ENCODE measurements around the gene SLC22A13. TPM values are rescaled to one million over a fixed set of nuclear protein-coding genes. Genes with fewer than 3 reads are reported as not detected.

The SLC22A13 gene
- total RNA-seq, 1 experiment from 2014 or later: 0.33 TPM

DNA sequence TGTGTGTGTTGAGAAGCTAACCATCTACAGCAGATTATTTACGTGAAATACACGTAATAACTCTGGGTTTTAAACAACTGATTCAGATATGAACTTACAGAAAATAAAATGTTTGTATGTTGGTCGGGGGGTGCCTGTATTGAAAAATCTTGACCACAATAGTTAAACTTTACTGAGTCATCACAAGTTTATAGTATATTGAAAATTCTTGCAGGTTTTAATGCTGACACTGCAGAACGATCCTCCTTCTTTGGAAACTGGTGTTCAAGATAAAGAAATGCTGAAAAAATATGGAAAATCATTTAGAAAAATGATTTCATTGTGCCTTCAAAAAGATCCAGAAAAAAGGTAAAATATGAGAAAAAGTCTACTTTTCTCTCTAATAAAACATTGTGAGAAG, 41.3 kb upstream of the SLC22A13 start:
- intact Hi-C loops (cut with micrococcal nuclease; ENCODE audit: unreplicated experiment): no loop called here

DNA sequence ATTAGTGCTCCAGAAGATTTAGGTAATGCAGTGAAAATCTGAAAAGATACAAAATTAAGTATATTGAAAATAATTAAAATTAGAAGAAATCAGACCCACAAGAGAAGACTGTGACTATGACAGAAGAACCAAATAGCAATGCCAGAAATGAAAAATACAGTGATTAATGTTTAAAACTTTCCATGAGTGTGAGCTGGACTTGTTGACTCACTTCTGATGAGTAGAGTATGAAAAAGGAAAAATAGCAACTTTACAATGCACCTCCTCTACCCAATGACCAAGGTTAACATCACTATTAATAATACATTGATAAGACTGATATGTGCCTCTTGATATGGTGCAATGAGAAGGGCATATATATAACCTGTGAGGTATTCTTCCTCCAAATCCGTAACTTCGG, 39.3 kb upstream of the SLC22A13 start:
- H3K27me3 ChIP-seq (ENCODE audit: control insufficient read depth, insufficient read depth, low read length): no peaks in the 10 kb centered on the region
- CTCF ChIA-PET: no interaction called here
- no peaks in the 10 kb centered on the region for H3K9me3 ChIP-seq (ENCODE audit: control insufficient read depth, insufficient read depth, low read depth, low read length)
- no peak for DNase-seq (ENCODE audit: low read depth, low spot score)
- no peaks in the 10 kb centered on the region for H3K4me1 ChIP-seq (ENCODE audit: control insufficient read depth, insufficient read depth, low read length)
- in situ Hi-C loops (cut with HindIII; ENCODE audit: low pct_unique_long_range_greater_than_20kb, low sequenced_read_pairs) (no loop called here), intact Hi-C loops (cut with micrococcal nuclease; ENCODE audit: unreplicated experiment) (no loop called here)
- H3K4me3 ChIP-seq (ENCODE audit: low read depth in 2 of 2, low read length in 2 of 2): no peak overlapping the region
- POLR2A ChIA-PET: no interaction called here
- TSS peak; percentile 39 for BruUV-seq (replicated peaks)
- no peak overlapping the region for H3K27ac ChIP-seq (ENCODE audit: low read length)
- peaks cover 7% of the 10 kb centered on the region; the same call in 1 of the 2 replicates for H3K36me3 ChIP-seq (ENCODE audit: control insufficient read depth, insufficient read depth, low read length)
- ATAC-seq: no peak
- no peak for TF ChIP-seq POLR2AphosphoS5 (IDR thresholded peaks at IDR 0.05; ENCODE audit: low read depth, low read length)
- TF ChIP-seq TCF7L2 (IDR thresholded peaks at IDR 0.05; ENCODE audit: low read depth, low read length): no peak
- TF ChIP-seq, protein P1, sequence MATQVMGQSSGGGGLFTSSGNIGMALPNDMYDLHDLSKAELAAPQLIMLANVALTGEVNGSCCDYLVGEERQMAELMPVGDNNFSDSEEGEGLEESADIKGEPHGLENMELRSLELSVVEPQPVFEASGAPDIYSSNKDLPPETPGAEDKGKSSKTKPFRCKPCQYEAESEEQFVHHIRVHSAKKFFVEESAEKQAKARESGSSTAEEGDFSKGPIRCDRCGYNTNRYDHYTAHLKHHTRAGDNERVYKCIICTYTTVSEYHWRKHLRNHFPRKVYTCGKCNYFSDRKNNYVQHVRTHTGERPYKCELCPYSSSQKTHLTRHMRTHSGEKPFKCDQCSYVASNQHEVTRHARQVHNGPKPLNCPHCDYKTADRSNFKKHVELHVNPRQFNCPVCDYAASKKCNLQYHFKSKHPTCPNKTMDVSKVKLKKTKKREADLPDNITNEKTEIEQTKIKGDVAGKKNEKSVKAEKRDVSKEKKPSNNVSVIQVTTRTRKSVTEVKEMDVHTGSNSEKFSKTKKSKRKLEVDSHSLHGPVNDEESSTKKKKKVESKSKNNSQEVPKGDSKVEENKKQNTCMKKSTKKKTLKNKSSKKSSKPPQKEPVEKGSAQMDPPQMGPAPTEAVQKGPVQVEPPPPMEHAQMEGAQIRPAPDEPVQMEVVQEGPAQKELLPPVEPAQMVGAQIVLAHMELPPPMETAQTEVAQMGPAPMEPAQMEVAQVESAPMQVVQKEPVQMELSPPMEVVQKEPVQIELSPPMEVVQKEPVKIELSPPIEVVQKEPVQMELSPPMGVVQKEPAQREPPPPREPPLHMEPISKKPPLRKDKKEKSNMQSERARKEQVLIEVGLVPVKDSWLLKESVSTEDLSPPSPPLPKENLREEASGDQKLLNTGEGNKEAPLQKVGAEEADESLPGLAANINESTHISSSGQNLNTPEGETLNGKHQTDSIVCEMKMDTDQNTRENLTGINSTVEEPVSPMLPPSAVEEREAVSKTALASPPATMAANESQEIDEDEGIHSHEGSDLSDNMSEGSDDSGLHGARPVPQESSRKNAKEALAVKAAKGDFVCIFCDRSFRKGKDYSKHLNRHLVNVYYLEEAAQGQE (IDR thresholded peaks at IDR 0.05; ENCODE audit: insufficient read depth in 1 of 2, low read depth in 2 of 2, low read length in 1 of 2): no peak
- TF ChIP-seq, protein P2, sequence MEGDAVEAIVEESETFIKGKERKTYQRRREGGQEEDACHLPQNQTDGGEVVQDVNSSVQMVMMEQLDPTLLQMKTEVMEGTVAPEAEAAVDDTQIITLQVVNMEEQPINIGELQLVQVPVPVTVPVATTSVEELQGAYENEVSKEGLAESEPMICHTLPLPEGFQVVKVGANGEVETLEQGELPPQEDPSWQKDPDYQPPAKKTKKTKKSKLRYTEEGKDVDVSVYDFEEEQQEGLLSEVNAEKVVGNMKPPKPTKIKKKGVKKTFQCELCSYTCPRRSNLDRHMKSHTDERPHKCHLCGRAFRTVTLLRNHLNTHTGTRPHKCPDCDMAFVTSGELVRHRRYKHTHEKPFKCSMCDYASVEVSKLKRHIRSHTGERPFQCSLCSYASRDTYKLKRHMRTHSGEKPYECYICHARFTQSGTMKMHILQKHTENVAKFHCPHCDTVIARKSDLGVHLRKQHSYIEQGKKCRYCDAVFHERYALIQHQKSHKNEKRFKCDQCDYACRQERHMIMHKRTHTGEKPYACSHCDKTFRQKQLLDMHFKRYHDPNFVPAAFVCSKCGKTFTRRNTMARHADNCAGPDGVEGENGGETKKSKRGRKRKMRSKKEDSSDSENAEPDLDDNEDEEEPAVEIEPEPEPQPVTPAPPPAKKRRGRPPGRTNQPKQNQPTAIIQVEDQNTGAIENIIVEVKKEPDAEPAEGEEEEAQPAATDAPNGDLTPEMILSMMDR (IDR thresholded peaks at IDR 0.05): no peak
- TF ChIP-seq SIN3A (IDR thresholded peaks at IDR 0.05; ENCODE audit: borderline replicate concordance, insufficient read depth, low read depth, low read length): no peak

More for the DNA sequence above, 41.3 kb upstream of the SLC22A13 start:
- no peak for ATAC-seq
- Histone ChIP-seq H3K36me3 (ENCODE audit: control insufficient read depth, insufficient read depth, low read length) (peaks cover 3% of the 10 kb centered on the region; the same call in 1 of the 2 replicates), H3K27ac (ENCODE audit: low read length) (no peak overlapping the region), H3K4me1 (ENCODE audit: control insufficient read depth, insufficient read depth, low read length) (no peaks in the 10 kb centered on the region), H3K9me3 (ENCODE audit: control insufficient read depth, insufficient read depth, low read depth, low read length) (no peaks in the 10 kb centered on the region), H3K27me3 (ENCODE audit: control insufficient read depth, insufficient read depth, low read length) (no peaks in the 10 kb centered on the region), H3K4me3 (ENCODE audit: low read depth in 2 of 2, low read length in 2 of 2) (no peak overlapping the region)
- no peak for TF ChIP-seq POLR2AphosphoS5 (IDR thresholded peaks at IDR 0.05; ENCODE audit: low read depth, low read length)
- TF ChIP-seq, protein P1 (IDR thresholded peaks at IDR 0.05; ENCODE audit: insufficient read depth in 1 of 2, low read depth in 2 of 2, low read length in 1 of 2): no peak
- in situ Hi-C loops (cut with HindIII; ENCODE audit: low pct_unique_long_range_greater_than_20kb, low sequenced_read_pairs): no loop called here
- no peak for DNase-seq (ENCODE audit: low read depth, low spot score)
- CTCF ChIA-PET: no interaction called here
- BruUV-seq (replicated peaks): no TSS peak
- POLR2A ChIA-PET: no interaction called here
